OCI-LY3 (cell line): Measurements from ENCODE around the gene ARHGAP10.

Source experiments
- H2AFZ ChIP-seq: fragments of 200-600, 300-600 bp; shearing (Covaris generic); 2 replicates; pipeline ENCODE4 v1.6.0; 2014; ENCODE audit warnings: antibody characterized with exemption, low read depth, low read length
- H3K27ac ChIP-seq: fragments of 200-600, 300-600 bp; sonication (generic); 2 replicates; pipeline ENCODE4 v1.5.1; 2014; ENCODE audit warnings: mild to moderate bottlenecking, low read length, moderate library complexity, mixed read lengths
- H3K27me3 ChIP-seq: fragments of 200-600, 300-600 bp; sonication (generic); 2 replicates; pipeline ENCODE4 v1.6.1; 2014; ENCODE audit warnings: low read depth, low read length, mixed read lengths
- H3K36me3 ChIP-seq: fragments of 200-600, 300-600 bp; sonication (generic); replicated peaks from 2 replicates; pipeline ENCODE3; 2014; ENCODE audit warnings: low read depth, low read length, mixed read lengths
- H3K4me1 ChIP-seq: fragments of 300-600, 200-600 bp; sonication (generic); 2 replicates; pipeline ENCODE4 v1.6.1; 2014; ENCODE audit warnings: low read length, mixed read lengths
- H3K4me2 ChIP-seq: fragments of 200-600, 300-600 bp; sonication (generic); 2 replicates; pipeline ENCODE4 v1.6.1; 2014; ENCODE audit warnings: low read length, mixed read lengths
- H3K4me3 ChIP-seq: fragments of 300-600, 200-600 bp; sonication (generic); 2 replicates; pipeline ENCODE4 v1.5.1; 2014; ENCODE audit warnings: antibody characterized with exemption, mild to moderate bottlenecking, low read length, moderate library complexity
- H3K79me2 ChIP-seq: fragments of 300-600, 200-600 bp; shearing (Covaris generic); 2 replicates; pipeline ENCODE4 v1.6.1; 2014; ENCODE audit warnings: mild to moderate bottlenecking, low read length, mixed read lengths
- H3K9ac ChIP-seq: fragments of 300-600, 200-600 bp; shearing (Covaris generic); 2 replicates; pipeline ENCODE4 v1.6.0; 2014; ENCODE audit warnings: mild to moderate bottlenecking, low read length, moderate library complexity
- H3K9me3 ChIP-seq: fragments of 200-600, 300-600 bp; shearing (Covaris generic); 2 replicates; pipeline ENCODE4 v1.6.1; 2014; ENCODE audit warnings: low read length, mixed read lengths; ENCODE audit not compliant: insufficient read depth
- H4K20me1 ChIP-seq: fragments of 200-600, 300-600 bp; sonication (generic); 2 replicates; pipeline ENCODE4 v1.6.1; 2016; ENCODE audit warnings: low read length, mixed read lengths; ENCODE audit not compliant: insufficient read depth
- CTCF ChIP-seq: fragments of 200-600, 300-600 bp; sonication (generic); IDR thresholded peaks from 2 replicates; pipeline ENCODE4 v1.5.1; 2014; ENCODE audit warnings: antibody characterized with exemption, low read length, low read depth
- EZH2phosphoT487 ChIP-seq: fragments of 200-600 bp; shearing (Covaris generic); IDR thresholded peaks from 2 replicates; pipeline ENCODE4 v1.6.1; 2018; ENCODE audit warnings: antibody characterized with exemption, mixed run types, low read depth

Gene ARHGAP10

GRCh38 chr4:148060264-148061140, 328.6 kb downstream of the ARHGAP10 start:
- H3K9ac ChIP-seq = no peak overlapping the region
- peak overlapping the region; percentile 10 for H3K4me3 ChIP-seq
- H3K27ac ChIP-seq = no peak overlapping the region
- peaks cover 57% of the 10 kb centered on the region for H3K4me1 ChIP-seq
- H3K9me3 ChIP-seq = no peaks in the 10 kb centered on the region
- H3K36me3 ChIP-seq = no peaks in the 10 kb centered on the region
- no peaks in the 10 kb centered on the region for H3K79me2 ChIP-seq
- no peak for TF ChIP-seq CTCF
- no peak for TF ChIP-seq EZH2phosphoT487
- no peaks in the 10 kb centered on the region for H3K27me3 ChIP-seq
- no peak overlapping the region for H2AFZ ChIP-seq
- H4K20me1 ChIP-seq = peaks cover 11% of the 10 kb centered on the region; the same call in 1 of the 2 replicates
- H3K4me2 ChIP-seq = peak overlapping the region; percentile 72

- no peak for TF ChIP-seq EZH2phosphoT487
- no peak for TF ChIP-seq CTCF
- Histone ChIP-seq H3K36me3 (no peaks in the 10 kb centered on the region), H3K79me2 (no peaks in the 10 kb centered on the region), H3K4me1 (peaks cover 51% of the 10 kb centered on the region), H3K9me3 (no peaks in the 10 kb centered on the region), H3K4me2 (peak overlapping the region; percentile 72), H4K20me1 (peaks cover 11% of the 10 kb centered on the region; the same call in 1 of the 2 replicates), H2AFZ (no peak overlapping the region), H3K27me3 (no peaks in the 10 kb centered on the region), H3K9ac (no peak overlapping the region), H3K27ac (no peak overlapping the region), H3K4me3 (peak overlapping the region; percentile 10)
Measured at GRCh38 chr4:148061141-148061481, 329.2 kb downstream of the ARHGAP10 start.

- no peaks in the 10 kb centered on the region for H3K27me3 ChIP-seq
- no peak overlapping the region for H2AFZ ChIP-seq
- TF ChIP-seq CTCF (no peak), EZH2phosphoT487 (no peak)
- no peak overlapping the region for H3K27ac ChIP-seq
- H3K4me1 ChIP-seq = peaks cover 44% of the 10 kb centered on the region
- H3K9ac ChIP-seq = no peak overlapping the region
- no peaks in the 10 kb centered on the region for H3K79me2 ChIP-seq
- no peaks in the 10 kb centered on the region for H3K9me3 ChIP-seq
- peaks cover 11% of the 10 kb centered on the region; the same call in 1 of the 2 replicates for H4K20me1 ChIP-seq
- no peak overlapping the region for H3K4me3 ChIP-seq
- no peak overlapping the region for H3K4me2 ChIP-seq
- no peaks in the 10 kb centered on the region for H3K36me3 ChIP-seq
Measured at GRCh38 chr4:148061795-148062194, 329.9 kb downstream of the ARHGAP10 start.

GRCh38 chr4:148062301-148062950, 330.5 kb downstream of the ARHGAP10 start:
- Histone ChIP-seq H3K4me1 (peaks cover 38% of the 10 kb centered on the region), H3K9me3 (no peaks in the 10 kb centered on the region), H3K36me3 (no peaks in the 10 kb centered on the region), H3K27me3 (no peaks in the 10 kb centered on the region), H3K27ac (no peak overlapping the region), H3K4me3 (no peak overlapping the region), H3K9ac (no peak overlapping the region), H4K20me1 (peaks cover 8% of the 10 kb centered on the region; the same call in 1 of the 2 replicates), H3K79me2 (no peaks in the 10 kb centered on the region), H3K4me2 (no peak overlapping the region), H2AFZ (no peak overlapping the region)
- TF ChIP-seq EZH2phosphoT487 (no peak), CTCF (no peak)
